HepG2 (cell line): Measurements from ENCODE around the gene SIK3. TPM values are rescaled to one million over a fixed set of nuclear protein-coding genes. Genes with fewer than 3 reads are reported as not detected.

Source experiments
- EEA1 ChIP-seq: sonication (generic); formaldehyde crosslinking; IDR thresholded peaks from 2 replicates; pipeline ENCODE4 v1.5.1; 2020; ENCODE audit warnings: mild to moderate bottlenecking, missing genetic modification reagents, borderline replicate concordance
- ONECUT2 ChIP-seq: sonication (generic); formaldehyde crosslinking; IDR thresholded peaks from 2 replicates; pipeline ENCODE4 v1.4.0; 2020; ENCODE audit warnings: missing genetic modification reagents
- PTBP1 ChIP-seq: fragments of 200-400 bp; formaldehyde crosslinking; IDR thresholded peaks from 2 replicates; pipeline ENCODE4 v1.6.1; 2018; ENCODE audit warnings: low read length, low read depth; ENCODE audit not compliant: poor library complexity, severe bottlenecking
- ZNF17 ChIP-seq: sonication (generic); formaldehyde crosslinking; IDR thresholded peaks from 2 replicates; pipeline ENCODE4 v1.5.0; 2020; ENCODE audit warnings: mild to moderate bottlenecking, missing genetic modification reagents
- ZNF205 ChIP-seq: IDR thresholded peaks from 2 replicates; pipeline ENCODE4 v1.6.1; 2018; ENCODE audit warnings: missing biosample characterization, missing genetic modification reagents
- ZNF235 ChIP-seq: sonication (generic); formaldehyde crosslinking; IDR thresholded peaks from 2 replicates; pipeline ENCODE4 v1.8.1; 2023; ENCODE audit warnings: mild to moderate bottlenecking, missing genetic modification reagents, borderline replicate concordance
- ZNF282 ChIP-seq: fragments of 450-650 bp; IDR thresholded peaks from 2 replicates; pipeline ENCODE4 v1.6.1; 2018; ENCODE audit not compliant: partially characterized antibody
- ZNF350 ChIP-seq: sonication (generic); formaldehyde crosslinking; IDR thresholded peaks from 2 replicates; pipeline ENCODE4 v1.4.0; 2020; ENCODE audit warnings: mild to moderate bottlenecking, low read depth, missing genetic modification reagents, borderline replicate concordance
- ZNF441 ChIP-seq: sonication (generic); formaldehyde crosslinking; IDR thresholded peaks from 2 replicates; pipeline ENCODE4 v1.7.0; 2021; ENCODE audit warnings: missing genetic modification reagents, borderline replicate concordance
- ZNF766 ChIP-seq: sonication (generic); formaldehyde crosslinking; IDR thresholded peaks from 2 replicates; pipeline ENCODE4 v1.5.0; 2020; ENCODE audit warnings: missing genetic modification reagents, borderline replicate concordance
- polyA plus RNA-seq, 8 experiments: library from polyadenylated mRNA; depleted of rRNA in 3 of 8; stranded (reverse) in 7 of 8; unstranded in 1 of 8; fragments of >200 nt; fragmentation: Illumina TruSeq in 4 of 8; extraction: Trizol in 4 of 8; gene quantifications; 2 replicates each; pipeline versions ENCODE4 v1.2.1 to v1.2.3, GENCODE V29; 2011 to 2016; ENCODE audit warnings: low read depth in 4 of 8, missing spikeins in 1 of 8, mixed read lengths in 1 of 8; ENCODE audit not compliant: insufficient read depth in 1 of 8
- total RNA-seq, 5 experiments: library from RNA; depleted of rRNA; stranded (reverse); fragments of >200 nt; fragmentation: Illumina TruSeq; extraction: Trizol; gene quantifications; 2 replicates each; pipeline ENCODE4 v1.2.3, GENCODE V29; 2016; ENCODE audit warnings: low read depth in 1 of 5
- TF ChIP-seq, protein P1 (sequence below): sonication (generic); formaldehyde crosslinking; IDR thresholded peaks from 2 replicates; pipeline ENCODE4 v1.5.0; 2020; ENCODE audit warnings: missing genetic modification reagents
- TF ChIP-seq, protein P2 (sequence below): sonication (generic); formaldehyde crosslinking; IDR thresholded peaks from 2 replicates; pipeline ENCODE4 v1.5.1; 2020; ENCODE audit warnings: mild to moderate bottlenecking, moderate library complexity, missing genetic modification reagents
- TF ChIP-seq, protein P3 (sequence below): IDR thresholded peaks from 2 replicates; pipeline ENCODE4 v1.6.1; 2016; ENCODE audit warnings: low read depth, control low read depth
- TF ChIP-seq, protein P4 (sequence below): sonication (generic); formaldehyde crosslinking; IDR thresholded peaks from 2 replicates; pipeline ENCODE4 v1.5.0; 2020; ENCODE audit warnings: mild to moderate bottlenecking, missing genetic modification reagents

SIK3 gene
- total and polyA plus RNA-seq, 2 of the 13 experiments (the other 11 are each of a cell fraction or from before 2014, with no cell fraction given), result 5.7 to 9.8 TPM

DNA sequence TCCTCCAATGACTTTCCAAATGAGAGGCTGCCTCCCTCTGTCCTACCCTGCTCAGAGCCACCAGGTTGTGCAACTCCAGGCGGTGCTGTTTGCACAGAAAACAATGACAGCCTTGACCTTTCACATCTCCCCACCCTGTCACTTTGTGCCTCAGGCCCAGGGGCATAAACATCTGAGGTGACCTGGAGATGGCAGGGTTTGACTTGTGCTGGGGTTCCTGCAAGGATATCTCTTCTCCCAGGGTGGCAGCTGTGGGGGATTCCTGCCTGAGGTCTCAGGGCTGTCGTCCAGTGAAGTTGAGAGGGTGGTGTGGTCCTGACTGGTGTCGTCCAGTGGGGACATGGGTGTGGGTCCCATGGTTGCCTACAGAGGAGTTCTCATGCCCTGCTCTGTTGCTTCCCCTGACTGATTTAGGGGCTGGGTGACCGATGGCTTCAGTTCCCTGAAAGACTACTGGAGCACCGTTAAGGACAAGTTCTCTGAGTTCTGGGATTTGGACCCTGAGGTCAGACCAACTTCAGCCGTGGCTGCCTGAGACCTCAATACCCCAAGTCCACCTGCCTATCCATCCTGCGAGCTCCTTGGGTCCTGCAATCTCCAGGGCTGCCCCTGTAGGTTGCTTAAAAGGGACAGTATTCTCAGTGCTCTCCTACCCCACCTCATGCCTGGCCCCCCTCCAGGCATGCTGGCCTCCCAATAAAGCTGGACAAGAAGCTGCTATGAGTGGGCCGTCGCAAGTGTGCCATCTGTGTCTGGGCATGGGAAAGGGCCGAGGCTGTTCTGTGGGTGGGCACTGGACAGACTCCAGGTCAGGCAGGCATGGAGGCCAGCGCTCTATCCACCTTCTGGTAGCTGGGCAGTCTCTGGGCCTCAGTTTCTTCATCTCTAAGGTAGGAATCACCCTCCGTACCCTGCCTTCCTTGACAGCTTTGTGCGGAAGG, 265.6 kb downstream of the SIK3 start (continued):
- TF ChIP-seq, protein P1, sequence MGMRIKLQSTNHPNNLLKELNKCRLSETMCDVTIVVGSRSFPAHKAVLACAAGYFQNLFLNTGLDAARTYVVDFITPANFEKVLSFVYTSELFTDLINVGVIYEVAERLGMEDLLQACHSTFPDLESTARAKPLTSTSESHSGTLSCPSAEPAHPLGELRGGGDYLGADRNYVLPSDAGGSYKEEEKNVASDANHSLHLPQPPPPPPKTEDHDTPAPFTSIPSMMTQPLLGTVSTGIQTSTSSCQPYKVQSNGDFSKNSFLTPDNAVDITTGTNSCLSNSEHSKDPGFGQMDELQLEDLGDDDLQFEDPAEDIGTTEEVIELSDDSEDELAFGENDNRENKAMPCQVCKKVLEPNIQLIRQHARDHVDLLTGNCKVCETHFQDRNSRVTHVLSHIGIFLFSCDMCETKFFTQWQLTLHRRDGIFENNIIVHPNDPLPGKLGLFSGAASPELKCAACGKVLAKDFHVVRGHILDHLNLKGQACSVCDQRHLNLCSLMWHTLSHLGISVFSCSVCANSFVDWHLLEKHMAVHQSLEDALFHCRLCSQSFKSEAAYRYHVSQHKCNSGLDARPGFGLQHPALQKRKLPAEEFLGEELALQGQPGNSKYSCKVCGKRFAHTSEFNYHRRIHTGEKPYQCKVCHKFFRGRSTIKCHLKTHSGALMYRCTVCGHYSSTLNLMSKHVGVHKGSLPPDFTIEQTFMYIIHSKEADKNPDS (CRISPR knock-in tag), result peak; percentile 76; the same call in 1 of the 2 replicates
- peak; percentile 69; the same call in 1 of the 2 replicates for TF ChIP-seq ZNF766 (CRISPR knock-in tag)
- no peak for TF ChIP-seq PTBP1
- TF ChIP-seq, protein P2, sequence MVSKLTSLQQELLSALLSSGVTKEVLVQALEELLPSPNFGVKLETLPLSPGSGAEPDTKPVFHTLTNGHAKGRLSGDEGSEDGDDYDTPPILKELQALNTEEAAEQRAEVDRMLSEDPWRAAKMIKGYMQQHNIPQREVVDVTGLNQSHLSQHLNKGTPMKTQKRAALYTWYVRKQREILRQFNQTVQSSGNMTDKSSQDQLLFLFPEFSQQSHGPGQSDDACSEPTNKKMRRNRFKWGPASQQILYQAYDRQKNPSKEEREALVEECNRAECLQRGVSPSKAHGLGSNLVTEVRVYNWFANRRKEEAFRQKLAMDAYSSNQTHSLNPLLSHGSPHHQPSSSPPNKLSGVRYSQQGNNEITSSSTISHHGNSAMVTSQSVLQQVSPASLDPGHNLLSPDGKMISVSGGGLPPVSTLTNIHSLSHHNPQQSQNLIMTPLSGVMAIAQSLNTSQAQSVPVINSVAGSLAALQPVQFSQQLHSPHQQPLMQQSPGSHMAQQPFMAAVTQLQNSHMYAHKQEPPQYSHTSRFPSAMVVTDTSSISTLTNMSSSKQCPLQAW (CRISPR knock-in tag), result peak; percentile 73
- peak; percentile 41; the same call in 1 of the 2 replicates for TF ChIP-seq ZNF441 (CRISPR knock-in tag)
- TF ChIP-seq ZNF17 (CRISPR knock-in tag), result no peak
- peak; percentile 93 for TF ChIP-seq ZNF350 (CRISPR knock-in tag)
- TF ChIP-seq, protein P3, sequence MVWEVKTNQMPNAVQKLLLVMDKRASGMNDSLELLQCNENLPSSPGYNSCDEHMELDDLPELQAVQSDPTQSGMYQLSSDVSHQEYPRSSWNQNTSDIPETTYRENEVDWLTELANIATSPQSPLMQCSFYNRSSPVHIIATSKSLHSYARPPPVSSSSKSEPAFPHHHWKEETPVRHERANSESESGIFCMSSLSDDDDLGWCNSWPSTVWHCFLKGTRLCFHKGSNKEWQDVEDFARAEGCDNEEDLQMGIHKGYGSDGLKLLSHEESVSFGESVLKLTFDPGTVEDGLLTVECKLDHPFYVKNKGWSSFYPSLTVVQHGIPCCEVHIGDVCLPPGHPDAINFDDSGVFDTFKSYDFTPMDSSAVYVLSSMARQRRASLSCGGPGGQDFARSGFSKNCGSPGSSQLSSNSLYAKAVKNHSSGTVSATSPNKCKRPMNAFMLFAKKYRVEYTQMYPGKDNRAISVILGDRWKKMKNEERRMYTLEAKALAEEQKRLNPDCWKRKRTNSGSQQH (CRISPR knock-in tag), result peak; percentile 41; the same call in 1 of the 2 replicates
- TF ChIP-seq ZNF235 (CRISPR knock-in tag), result 0 out of 2 replicates have a peak, but pooled peaks have one; percentile 1
- TF ChIP-seq, protein P4, sequence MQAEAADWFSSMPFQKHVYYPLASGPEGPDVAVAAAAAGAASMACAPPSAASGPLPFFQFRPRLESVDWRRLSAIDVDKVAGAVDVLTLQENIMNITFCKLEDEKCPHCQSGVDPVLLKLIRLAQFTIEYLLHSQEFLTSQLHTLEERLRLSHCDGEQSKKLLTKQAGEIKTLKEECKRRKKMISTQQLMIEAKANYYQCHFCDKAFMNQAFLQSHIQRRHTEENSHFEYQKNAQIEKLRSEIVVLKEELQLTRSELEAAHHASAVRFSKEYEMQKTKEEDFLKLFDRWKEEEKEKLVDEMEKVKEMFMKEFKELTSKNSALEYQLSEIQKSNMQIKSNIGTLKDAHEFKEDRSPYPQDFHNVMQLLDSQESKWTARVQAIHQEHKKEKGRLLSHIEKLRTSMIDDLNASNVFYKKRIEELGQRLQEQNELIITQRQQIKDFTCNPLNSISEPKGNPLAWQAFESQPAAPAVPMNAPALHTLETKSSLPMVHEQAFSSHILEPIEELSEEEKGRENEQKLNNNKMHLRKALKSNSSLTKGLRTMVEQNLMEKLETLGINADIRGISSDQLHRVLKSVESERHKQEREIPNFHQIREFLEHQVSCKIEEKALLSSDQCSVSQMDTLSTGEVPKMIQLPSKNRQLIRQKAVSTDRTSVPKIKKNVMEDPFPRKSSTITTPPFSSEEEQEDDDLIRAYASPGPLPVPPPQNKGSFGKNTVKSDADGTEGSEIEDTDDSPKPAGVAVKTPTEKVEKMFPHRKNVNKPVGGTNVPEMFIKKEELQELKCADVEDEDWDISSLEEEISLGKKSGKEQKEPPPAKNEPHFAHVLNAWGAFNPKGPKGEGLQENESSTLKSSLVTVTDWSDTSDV (CRISPR knock-in tag), result no peak; the same call in 1 of the 2 replicates
- no peak for TF ChIP-seq EEA1
- TF ChIP-seq ZNF282, result no peak
- peak; percentile 78 for TF ChIP-seq ONECUT2
- peak; percentile 90; the same call in 1 of the 2 replicates for TF ChIP-seq ZNF205 (CRISPR knock-in tag)
